Fibroblast of the aortic adventitia (primary cell): ENCODE measurements around the gene POU3F1. TPM values are rescaled to one million over a fixed set of nuclear protein-coding genes. Genes with fewer than 3 reads are reported as not detected.

Experiments used
- DNase-seq: peaks from one replicate; pipeline ENCODE4 v3.0.0-alpha.2; 2010; ENCODE audit warnings: low read depth
- H3K4me3 ChIP-seq: 2 replicates; pipeline ENCODE4 v1.5.1; 2011; ENCODE audit warnings: low read depth, mild to moderate bottlenecking, control low read depth, low read length, moderate library complexity
- total RNA-seq: library from RNA; depleted of rRNA; stranded (reverse); fragments of >200 nt; gene quantifications from 2 replicates; pipeline ENCODE4 v1.2.3, GENCODE V29; 2012; ENCODE audit warnings: low replicate concordance
- TF ChIP-seq, protein P1 (sequence below): IDR thresholded peaks from 2 replicates; pipeline ENCODE4 v1.5.1; 2011; ENCODE audit warnings: mild to moderate bottlenecking, low read length, control low read depth, inconsistent platforms; ENCODE audit not compliant: insufficient read depth

The POU3F1 gene
- total RNA-seq, 1 donor, result not detected

GRCh38 chr1:38044221-38045215 lies 2.1 kb downstream of the POU3F1 start:
- TF ChIP-seq, protein P1, sequence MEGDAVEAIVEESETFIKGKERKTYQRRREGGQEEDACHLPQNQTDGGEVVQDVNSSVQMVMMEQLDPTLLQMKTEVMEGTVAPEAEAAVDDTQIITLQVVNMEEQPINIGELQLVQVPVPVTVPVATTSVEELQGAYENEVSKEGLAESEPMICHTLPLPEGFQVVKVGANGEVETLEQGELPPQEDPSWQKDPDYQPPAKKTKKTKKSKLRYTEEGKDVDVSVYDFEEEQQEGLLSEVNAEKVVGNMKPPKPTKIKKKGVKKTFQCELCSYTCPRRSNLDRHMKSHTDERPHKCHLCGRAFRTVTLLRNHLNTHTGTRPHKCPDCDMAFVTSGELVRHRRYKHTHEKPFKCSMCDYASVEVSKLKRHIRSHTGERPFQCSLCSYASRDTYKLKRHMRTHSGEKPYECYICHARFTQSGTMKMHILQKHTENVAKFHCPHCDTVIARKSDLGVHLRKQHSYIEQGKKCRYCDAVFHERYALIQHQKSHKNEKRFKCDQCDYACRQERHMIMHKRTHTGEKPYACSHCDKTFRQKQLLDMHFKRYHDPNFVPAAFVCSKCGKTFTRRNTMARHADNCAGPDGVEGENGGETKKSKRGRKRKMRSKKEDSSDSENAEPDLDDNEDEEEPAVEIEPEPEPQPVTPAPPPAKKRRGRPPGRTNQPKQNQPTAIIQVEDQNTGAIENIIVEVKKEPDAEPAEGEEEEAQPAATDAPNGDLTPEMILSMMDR, result no peak
- peak overlapping the region; percentile 58 for H3K4me3 ChIP-seq
- DNase-seq, result peak; percentile 20

DNA sequence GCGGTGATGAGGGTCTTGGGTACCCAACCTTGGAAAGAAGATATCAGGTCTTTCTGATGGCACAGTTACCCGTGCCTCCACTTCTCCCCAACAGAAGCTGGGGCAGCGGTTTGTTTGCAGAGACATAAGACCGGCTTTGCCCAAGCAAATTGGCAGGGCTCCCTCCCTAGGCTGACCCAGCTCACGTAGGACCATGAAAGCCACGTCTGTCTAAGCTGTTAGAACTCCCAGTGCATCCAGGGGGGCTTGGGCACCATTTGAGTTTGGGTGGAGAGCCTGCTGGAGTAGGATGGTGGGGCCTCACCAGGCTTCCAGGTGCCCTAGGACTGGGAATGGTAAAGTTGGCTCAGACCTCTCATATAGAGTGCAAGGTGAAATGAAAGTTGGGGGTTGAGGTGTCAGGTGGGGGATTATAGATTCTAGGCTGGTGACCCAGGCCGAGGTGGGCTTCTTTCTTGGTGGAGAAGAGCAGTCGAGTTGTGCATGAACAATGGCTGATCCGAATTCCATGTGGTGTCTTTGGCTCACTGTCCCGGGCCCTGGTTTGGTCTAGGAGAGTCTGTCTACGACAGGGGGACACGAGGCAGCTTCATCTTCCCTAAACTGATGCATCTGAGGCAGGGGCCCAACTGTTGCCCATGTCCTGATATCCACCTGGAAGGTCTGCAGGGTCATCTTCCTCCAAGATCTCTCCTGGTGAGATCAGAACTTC lies 3.4 kb downstream of the POU3F1 start:
- H3K4me3 ChIP-seq, result no peak overlapping the region
- DNase-seq, result no peak
- TF ChIP-seq, protein P1, result no peak

DNA sequence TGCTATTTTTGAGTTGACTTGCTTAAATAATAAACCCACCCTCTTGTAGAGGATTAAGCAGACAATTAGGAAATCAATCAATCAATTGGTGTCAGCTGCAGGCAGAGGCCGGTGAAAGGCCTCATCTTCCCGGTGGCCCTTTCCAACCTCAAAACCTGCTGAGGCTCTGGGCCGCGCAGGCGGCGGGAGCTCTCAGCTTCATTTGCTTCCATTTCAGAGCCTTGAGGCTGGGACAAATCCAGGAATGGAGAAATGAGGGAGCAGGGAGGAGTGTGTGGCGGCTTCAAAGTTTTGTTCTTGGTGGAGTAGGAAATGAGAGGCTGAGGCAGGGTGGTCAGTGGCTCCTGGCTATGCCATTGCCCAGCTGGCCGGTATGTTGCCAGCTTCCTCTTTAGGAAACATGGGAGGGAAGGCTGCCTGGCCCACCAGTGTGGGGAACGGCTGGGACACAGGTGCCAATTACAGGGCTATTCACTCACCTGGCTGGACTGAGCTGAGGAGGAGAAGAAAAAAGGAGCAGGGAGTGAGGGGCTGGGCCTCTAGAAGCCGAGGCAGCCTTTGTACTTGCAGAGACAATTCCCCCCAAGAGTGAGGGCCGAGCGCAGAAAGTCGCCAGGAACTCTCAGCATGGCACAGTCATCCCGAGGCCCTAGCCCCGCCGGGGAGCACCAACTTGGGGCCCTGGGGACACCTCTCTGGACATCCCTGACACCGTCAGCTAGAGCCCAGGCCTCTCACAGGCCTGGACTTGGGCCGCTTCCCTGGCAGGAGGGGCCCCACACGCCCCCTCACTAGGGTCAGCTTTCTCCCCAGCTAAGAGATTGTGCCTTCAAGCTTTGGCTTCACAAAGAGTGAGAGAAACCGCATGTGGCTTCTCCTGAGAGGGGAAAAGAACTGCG lies 4.4 kb downstream of the POU3F1 start:
- H3K4me3 ChIP-seq, result no peak overlapping the region
- TF ChIP-seq, protein P1, result no peak
- no peak for DNase-seq

- TF ChIP-seq, protein P1, result no peak
- DNase-seq, result no peak
Measured at GRCh38 chr1:38039331-38040088, 7.1 kb downstream of the POU3F1 start.

DNA sequence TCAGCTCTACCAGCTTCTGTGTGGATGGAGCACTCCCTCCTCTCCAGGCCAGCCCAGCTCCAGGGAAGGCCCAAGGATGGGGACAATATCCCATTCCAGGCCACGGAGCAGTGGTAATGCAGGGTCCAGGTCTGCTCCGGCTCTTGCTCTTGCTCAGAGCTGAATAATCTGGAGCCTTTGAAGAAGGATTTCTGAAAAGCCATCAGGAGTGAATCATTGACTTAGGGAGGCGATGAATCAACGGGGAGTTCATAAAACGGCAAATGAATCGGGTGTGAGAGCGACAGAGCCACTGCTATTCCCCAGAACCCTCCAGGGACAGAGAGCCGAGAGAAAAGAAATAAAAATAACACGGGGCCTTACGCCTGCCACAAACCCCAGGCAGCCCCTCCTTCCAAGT lies 7.7 kb downstream of the POU3F1 start:
- H3K4me3 ChIP-seq, result no peak overlapping the region
- DNase-seq, result peak; percentile 43
- TF ChIP-seq, protein P1, result no peak

More at GRCh38 chr1:38039331-38040088, 7.1 kb downstream of the POU3F1 start:
- no peak overlapping the region for H3K4me3 ChIP-seq
